ENCODE data around the gene NDUFAF2.

Gene NDUFAF2, protein sequence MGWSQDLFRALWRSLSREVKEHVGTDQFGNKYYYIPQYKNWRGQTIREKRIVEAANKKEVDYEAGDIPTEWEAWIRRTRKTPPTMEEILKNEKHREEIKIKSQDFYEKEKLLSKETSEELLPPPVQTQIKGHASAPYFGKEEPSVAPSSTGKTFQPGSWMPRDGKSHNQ

DNA sequence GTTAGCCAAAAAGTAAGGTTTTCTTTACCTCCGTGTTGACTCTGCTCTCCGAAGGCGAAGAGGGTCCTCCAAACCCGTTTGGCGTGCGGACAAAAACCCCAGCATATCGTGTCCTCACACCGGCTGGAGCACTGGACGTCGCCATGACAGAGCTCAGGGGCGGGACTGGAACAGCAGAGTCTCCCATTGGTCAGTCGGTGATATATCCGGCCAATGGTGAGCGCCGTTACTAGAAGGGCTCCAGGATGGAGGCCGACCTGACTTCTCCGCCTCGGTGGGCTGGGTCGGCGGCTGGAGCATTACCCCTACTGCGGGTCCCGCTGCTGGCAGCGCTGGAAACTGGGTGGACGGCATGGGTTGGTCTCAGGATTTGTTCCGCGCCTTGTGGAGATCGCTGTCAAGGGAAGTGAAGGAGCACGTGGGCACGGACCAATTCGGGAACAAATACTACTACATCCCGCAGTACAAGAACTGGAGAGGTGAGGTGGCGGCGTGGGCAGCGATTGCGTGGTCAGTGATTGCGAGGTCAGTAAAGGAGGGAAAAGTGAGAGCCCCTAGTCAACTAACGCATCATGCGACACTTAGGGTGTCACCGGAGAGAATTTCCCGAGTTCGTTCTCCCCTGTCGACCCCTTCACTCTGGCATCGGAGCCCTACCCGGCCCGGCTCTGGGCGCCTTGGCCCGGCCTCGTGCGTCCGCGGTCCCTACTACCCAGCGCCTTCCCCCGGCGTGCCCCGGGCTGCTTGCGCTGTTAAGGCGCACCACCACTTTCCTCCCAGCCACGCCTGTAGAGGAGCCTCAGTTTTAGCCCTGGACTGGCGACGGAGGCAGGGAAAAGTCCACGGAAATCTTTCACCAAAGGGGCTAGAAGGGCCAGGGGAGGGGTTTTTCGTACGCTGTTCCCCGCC is at the start of gene NDUFAF2, which contains the start of gene ERCC8:
NDUFAF2 (plus strand) TSS at position 302 of the 909 bp plus-strand sequence; CDS start at position 353, 51 bp downstream.
ERCC8 (minus strand) TSS at position 167 of the 909 bp plus-strand sequence; CDS start at position 105, 62 bp downstream.
- no peaks in the 10 kb centered on the region for H3K4me1 ChIP-seq (ENCODE audit: control insufficient read depth, insufficient read depth, low read length)
- ChIA-PET POLR2A (interaction anchor here (1.0 to 2.6 kb wide), 4 partner anchors 21 to 386 kb away, joined by 3 to 11 read pairs (median 8); partner anchors contain the start of genes DEPDC1B and ELOVL7), CTCF (interaction anchor here (1.0 to 1.2 kb wide), 2 partner anchors 14 to 15 kb away, joined by 4 read pairs; no protein-coding TSS in a partner anchor)
- no peaks in the 10 kb centered on the region for H3K9me3 ChIP-seq (ENCODE audit: control insufficient read depth, insufficient read depth, low read depth, low read length)
- peak within 1 kb of the TSS; percentile 51; the same call in 1 of the 2 replicates for H3K27ac ChIP-seq (ENCODE audit: extremely low read depth, low read depth, low read length)
- no peaks in the 10 kb centered on the region for H3K36me3 ChIP-seq (ENCODE audit: control insufficient read depth in 2 of 2, insufficient read depth in 1 of 2, low read length in 2 of 2)
- H3K4me3 ChIP-seq (ENCODE audit: low read depth, low read length), result peak within 1 kb of the TSS; percentile 67
- TF ChIP-seq ZNF670 (tag by site-specific recombination; IDR thresholded peaks at IDR 0.05; ENCODE audit: low read depth), result no peak
- peak; percentile 81; the same call in 1 of the 2 replicates for TF ChIP-seq ZBTB20 (tag by site-specific recombination; IDR thresholded peaks at IDR 0.05)
- peak; percentile 75 for TF ChIP-seq ZNF341 (tag by site-specific recombination; IDR thresholded peaks at IDR 0.05; ENCODE audit: low read depth)
- no peak for TF ChIP-seq ZNF623 (tag by site-specific recombination; IDR thresholded peaks at IDR 0.05)
- no peak for TF ChIP-seq ZNF132 (tag by site-specific recombination; IDR thresholded peaks at IDR 0.05; ENCODE audit: borderline replicate concordance)
- TF ChIP-seq, protein P1, sequence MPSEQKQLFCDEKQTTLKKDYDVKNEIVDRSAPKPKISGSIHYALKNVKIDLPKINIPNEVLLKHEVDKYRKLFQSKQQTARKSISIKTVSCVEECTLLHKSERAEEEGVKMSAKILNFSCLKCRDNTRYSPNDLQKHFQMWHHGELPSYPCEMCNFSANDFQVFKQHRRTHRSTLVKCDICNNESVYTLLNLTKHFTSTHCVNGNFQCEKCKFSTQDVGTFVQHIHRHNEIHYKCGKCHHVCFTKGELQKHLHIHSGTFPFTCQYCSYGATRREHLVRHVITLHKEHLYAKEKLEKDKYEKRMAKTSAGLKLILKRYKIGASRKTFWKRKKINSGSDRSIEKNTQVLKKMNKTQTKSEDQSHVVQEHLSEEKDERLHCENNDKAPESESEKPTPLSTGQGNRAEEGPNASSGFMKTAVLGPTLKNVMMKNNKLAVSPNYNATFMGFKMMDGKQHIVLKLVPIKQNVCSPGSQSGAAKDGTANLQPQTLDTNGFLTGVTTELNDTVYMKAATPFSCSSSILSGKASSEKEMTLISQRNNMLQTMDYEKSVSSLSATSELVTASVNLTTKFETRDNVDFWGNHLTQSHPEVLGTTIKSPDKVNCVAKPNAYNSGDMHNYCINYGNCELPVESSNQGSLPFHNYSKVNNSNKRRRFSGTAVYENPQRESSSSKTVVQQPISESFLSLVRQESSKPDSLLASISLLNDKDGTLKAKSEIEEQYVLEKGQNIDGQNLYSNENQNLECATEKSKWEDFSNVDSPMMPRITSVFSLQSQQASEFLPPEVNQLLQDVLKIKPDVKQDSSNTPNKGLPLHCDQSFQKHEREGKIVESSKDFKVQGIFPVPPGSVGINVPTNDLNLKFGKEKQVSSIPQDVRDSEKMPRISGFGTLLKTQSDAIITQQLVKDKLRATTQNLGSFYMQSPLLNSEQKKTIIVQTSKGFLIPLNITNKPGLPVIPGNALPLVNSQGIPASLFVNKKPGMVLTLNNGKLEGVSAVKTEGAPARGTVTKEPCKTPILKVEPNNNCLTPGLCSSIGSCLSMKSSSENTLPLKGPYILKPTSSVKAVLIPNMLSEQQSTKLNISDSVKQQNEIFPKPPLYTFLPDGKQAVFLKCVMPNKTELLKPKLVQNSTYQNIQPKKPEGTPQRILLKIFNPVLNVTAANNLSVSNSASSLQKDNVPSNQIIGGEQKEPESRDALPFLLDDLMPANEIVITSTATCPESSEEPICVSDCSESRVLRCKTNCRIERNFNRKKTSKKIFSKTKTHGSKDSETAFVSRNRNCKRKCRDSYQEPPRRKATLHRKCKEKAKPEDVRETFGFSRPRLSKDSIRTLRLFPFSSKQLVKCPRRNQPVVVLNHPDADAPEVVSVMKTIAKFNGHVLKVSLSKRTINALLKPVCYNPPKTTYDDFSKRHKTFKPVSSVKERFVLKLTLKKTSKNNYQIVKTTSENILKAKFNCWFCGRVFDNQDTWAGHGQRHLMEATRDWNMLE (tag by site-specific recombination; conservative IDR thresholded peaks at IDR 0.05; ENCODE audit: low read depth), result no peak
- TF ChIP-seq ZNF639 (tag by site-specific recombination; IDR thresholded peaks at IDR 0.05), result no peak
- TF ChIP-seq ZNF350 (tag by site-specific recombination; IDR thresholded peaks at IDR 0.05), result no peak
- no peak for TF ChIP-seq ZNF585B (tag by site-specific recombination; IDR thresholded peaks at IDR 0.05)
- no peak for TF ChIP-seq TCF7L2 (IDR thresholded peaks at IDR 0.05; ENCODE audit: borderline replicate concordance, low read depth, low read length)
- TF ChIP-seq ZNF394 (tag by site-specific recombination; IDR thresholded peaks at IDR 0.05; ENCODE audit: borderline replicate concordance), result no peak; the same call in 1 of the 2 replicates
- TF ChIP-seq ZNF248 (tag by site-specific recombination; IDR thresholded peaks at IDR 0.05), result no peak
- TF ChIP-seq PRDM4 (tag by site-specific recombination; IDR thresholded peaks at IDR 0.05), result no peak
- peak; percentile 79 for TF ChIP-seq EGR2 (tag by site-specific recombination; IDR thresholded peaks at IDR 0.05; ENCODE audit: low read depth)
- TF ChIP-seq ZNF19 (tag by site-specific recombination; IDR thresholded peaks at IDR 0.05; ENCODE audit: low read depth), result no peak
- TF ChIP-seq, protein P2, sequence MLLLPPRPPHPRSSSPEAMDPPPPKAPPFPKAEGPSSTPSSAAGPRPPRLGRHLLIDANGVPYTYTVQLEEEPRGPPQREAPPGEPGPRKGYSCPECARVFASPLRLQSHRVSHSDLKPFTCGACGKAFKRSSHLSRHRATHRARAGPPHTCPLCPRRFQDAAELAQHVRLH (tag by site-specific recombination; IDR thresholded peaks at IDR 0.05), result peak; percentile 30; the same call in 1 of the 2 replicates
- no peak for TF ChIP-seq ZNF239 (tag by site-specific recombination; IDR thresholded peaks at IDR 0.05)
- TF ChIP-seq ZNF423 (tag by site-specific recombination; IDR thresholded peaks at IDR 0.05), result no peak
- no peak for TF ChIP-seq ZNF473 (tag by site-specific recombination; IDR thresholded peaks at IDR 0.05)
- TF ChIP-seq ZSCAN23 (tag by site-specific recombination; IDR thresholded peaks at IDR 0.05), result no peak
- TF ChIP-seq ZFP3 (tag by site-specific recombination; IDR thresholded peaks at IDR 0.05; ENCODE audit: low read depth), result no peak
- TF ChIP-seq SP2 (tag by site-specific recombination; IDR thresholded peaks at IDR 0.05), result peak; percentile 87
- TF ChIP-seq KLF10 (tag by site-specific recombination; IDR thresholded peaks at IDR 0.05), result no peak; the same call in 1 of the 2 replicates
- peak; percentile 95 for TF ChIP-seq YY2 (tag by site-specific recombination; IDR thresholded peaks at IDR 0.05)
- no peak for TF ChIP-seq ZNF23 (tag by site-specific recombination; IDR thresholded peaks at IDR 0.05; ENCODE audit: borderline replicate concordance)
- TF ChIP-seq ZBTB7A (tag by site-specific recombination; IDR thresholded peaks at IDR 0.05; ENCODE audit: low read depth), result no peak

All from HEK293 (cell line).